DMS153 treated with DMSO at 0.1 percent for 48 hours (cell line): ENCODE measurements around the gene ADRB2.
"Not testable (repeated sequence)": the region's sequence is repeated elsewhere in the genome, so short reads cannot be mapped to it uniquely, and the experiment has no call there.

ENCODE experiments used
- DNase-seq: peaks from one replicate; lab custom pipeline; 2025; ENCODE audit not compliant: unreplicated experiment; lab: John Stamatoyannopoulos, UW

ADRB2 gene

GRCh38 chr5:148826053-148826738 lies at the start of gene ADRB2:
TSS of gene ADRB2 (plus strand) at chr5:148826611. CDS start at chr5:148826832, 221 bp downstream.
- peak; percentile 18 for DNase-seq

GRCh38 chr5:148776780-148777179 lies 49.6 kb upstream of the ADRB2 start:
- DNase-seq = no peak

- DNase-seq = no peak
Measured at GRCh38 chr5:148778882-148779281, 47.5 kb upstream of the ADRB2 start.

GRCh38 chr5:148780711-148781110 lies 45.7 kb upstream of the ADRB2 start:
- no peak for DNase-seq

GRCh38 chr5:148781766-148782165 lies 44.6 kb upstream of the ADRB2 start:
- no peak for DNase-seq

DNA sequence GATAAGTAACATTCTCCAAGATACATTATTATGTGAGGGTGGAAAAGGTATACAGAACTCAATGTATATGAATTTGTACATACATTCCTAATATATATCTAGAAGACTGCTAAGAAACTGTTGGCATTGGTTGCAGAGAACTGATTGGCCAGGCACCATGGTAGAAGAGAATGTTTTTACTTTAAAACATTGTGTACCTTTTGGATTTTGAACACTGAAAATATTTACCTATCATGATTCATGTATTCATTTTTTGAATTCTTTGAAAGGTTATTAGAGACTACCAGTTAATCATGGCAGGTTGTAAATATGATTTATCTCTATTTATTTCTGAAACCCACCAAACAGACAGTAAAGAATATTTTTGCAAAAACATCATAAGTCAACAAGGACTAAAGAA lies 41.2 kb upstream of the ADRB2 start:
- DNase-seq = no peak

DNA sequence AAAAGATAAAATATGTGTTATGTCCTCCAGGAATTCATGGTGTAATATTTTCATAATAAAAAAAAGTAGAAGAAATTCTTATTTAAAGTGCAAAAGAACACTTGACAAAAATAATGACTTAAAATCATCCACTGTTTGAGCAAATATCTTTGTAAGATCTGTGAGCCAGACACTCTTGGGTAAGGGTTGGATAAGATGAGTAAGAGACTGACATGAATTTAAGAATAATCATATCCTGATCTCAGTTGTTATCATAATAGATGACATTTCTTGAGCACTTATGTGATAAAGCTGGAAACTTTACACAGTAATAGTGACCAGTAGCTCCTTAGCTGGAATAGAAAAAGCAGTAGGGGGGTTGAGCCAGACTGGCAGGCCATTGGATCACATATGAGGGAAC lies 40.0 kb upstream of the ADRB2 start:
- no peak for DNase-seq

GRCh38 chr5:148788636-148789035 lies 37.8 kb upstream of the ADRB2 start:
- DNase-seq = no peak

DNA sequence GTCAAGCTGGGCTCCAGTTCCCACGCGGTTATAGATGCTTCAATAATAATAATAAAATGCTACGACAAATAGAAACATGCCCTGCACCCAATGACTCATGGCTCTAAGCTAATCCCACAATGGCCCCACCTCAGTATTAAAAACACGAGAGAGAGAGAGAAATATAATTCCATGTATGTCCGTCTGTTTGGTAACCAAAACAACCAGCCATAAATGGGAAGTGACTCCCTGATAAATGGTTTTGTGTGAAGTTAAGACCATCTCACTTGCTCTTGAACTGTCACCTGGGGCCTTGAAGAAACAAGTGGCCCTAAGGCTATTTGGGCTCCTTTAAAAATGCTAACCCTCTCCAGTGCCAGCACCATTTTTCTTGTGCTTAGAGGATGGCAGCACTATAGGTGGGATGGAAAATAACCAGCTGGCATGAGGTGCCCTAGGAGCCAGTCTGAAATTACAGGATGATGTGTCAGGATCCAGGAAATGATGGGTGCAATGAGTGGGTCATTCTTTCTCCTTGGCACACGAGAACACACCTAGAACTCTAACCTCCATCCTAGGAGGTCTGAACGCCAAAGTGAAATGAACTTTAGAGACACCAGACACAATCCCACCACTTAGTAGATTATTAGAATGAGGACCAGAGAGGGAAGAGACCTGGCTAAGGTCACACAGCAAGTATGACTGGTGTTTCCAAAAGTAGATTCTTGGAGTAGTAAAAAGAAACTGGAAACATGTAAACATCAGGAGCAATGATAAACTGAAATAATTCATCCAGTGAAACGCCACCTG lies 35.7 kb upstream of the ADRB2 start:
- DNase-seq = no peak

DNA sequence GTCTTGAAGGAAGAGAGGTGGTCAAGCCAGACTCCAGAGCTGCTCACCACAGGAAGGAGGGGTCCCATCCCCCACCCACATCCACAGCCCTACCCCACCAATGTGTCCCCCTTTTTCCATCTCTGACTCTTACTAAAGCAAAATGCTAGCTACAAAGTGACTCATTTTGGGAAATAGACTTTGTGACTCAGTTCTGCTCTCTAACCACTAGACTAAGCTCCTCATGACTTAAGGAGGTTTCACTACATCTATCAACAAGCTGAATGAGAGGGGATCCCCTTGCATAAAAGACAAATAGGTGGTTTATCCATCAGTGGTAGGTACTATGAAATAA lies 35.1 kb upstream of the ADRB2 start:
- no peak for DNase-seq

DNA sequence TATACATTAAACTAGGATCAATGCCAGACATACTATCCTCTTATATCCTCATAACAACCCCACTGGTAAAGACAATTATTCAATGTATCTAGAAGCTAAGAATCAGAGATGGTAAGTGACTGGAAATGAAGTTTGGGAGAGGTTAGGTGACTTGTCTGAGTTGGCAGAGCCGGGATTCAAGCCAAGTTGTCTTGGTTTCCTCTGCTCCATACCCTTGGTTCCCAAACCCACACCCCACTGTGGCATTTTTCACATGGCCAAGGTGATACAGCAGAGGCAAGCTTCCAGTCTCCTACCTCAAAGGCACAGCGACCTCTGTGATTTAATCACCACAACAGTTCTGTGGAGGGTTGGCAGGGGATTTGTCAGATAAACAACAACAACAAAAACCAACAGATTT lies 34.7 kb upstream of the ADRB2 start:
- DNase-seq = no peak

DNA sequence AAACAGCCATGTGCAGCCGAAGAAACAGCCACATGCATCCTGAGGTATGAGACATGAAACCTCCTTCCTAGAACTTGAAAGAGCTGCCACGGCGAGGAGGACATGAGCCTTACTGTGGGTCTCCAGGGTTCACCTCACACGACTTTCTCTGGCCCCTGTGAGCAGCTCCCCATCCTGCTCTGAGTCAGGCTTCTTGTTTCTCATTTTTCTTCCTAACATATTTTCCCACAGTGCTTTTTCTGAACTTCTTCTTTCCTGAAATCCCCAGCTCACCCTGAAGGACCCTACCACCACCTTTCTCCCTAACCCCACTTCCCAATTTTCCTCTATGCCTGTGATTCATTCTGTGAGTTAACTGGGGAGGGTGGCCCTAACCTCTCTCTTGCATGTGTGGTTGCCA lies 33.7 kb upstream of the ADRB2 start:
- DNase-seq = no peak

GRCh38 chr5:148793261-148793660 lies 33.1 kb upstream of the ADRB2 start:
- no peak for DNase-seq

GRCh38 chr5:148794275-148794674 lies 32.1 kb upstream of the ADRB2 start:
- DNase-seq = no peak

- no peak for DNase-seq
Measured at GRCh38 chr5:148794729-148795561, 31.5 kb upstream of the ADRB2 start.

DNA sequence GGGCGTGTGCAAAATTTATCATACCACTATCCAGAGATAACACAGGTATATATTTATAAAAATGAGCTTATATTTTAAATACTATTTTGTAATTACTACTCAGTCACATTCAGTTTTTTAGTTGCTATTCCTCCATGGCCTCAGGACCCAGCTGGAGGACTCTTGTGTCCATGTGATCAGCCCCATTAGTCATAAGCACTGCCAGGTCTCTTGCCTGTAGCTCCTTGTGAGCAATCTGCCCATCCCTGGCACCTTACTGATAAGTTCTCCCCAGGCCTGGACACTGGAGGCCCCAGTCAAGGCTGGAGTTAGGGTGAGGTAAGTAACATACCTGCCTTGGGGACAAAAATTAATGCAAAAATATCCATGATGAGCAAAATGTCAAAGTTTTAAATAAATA lies 29.5 kb upstream of the ADRB2 start:
- no peak for DNase-seq

DNA sequence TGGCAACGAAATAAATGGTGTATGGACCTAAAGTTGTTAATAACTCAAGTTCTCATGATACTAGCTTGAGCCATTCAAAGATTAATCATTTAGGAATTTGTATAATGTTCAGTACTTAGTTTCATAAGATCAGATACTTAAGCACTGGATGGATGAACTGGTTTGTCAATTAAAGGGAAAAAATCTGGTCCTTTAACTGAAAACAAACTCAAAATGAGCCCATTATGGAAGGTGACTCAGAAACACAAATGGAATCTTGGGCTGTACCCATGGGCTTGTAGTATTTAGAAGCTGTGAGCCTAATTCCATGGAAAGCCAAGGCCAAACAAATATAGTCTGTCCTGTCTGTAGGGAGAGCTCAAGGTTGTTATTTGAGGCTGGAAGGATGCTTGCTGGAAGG lies 27.6 kb upstream of the ADRB2 start:
- no peak for DNase-seq

DNA sequence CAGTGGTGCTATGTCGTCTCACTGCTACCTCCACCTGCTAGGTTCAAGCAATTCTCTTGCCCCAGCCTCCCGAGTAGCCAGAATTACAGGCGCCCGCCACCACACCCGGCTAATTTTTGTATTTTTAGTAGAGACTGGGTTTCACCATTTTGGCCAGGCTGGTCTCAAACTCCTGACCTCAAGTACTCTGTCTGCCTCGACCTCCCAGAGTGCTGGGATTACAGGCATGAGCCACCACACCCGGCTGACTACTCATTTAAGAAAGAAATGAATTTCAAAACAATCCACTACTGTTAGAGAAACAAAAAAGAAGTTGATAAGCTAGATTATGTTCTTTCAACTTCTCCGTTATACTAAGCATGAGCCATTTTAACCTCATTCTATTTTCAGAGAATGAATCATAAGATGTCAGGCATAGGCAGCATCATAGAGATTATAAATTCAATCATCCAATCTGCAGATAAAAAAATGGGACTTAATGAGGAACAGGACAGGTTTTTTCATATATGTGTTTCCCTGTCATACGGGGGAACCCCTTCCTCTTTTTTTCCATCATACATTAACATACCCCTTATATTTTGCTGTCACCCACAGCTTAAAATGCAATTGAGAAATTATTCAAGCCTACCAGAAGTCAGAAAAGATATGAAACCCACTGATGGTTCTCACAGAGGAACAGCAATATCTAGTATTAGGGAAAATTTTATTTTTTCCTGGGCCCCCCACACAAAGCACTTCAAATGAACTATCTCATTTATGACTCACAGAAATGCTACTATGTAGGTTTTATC lies 26.5 kb upstream of the ADRB2 start:
- no peak for DNase-seq

- DNase-seq = no peak
Measured at GRCh38 chr5:148801682-148802276, 24.6 kb upstream of the ADRB2 start.

DNA sequence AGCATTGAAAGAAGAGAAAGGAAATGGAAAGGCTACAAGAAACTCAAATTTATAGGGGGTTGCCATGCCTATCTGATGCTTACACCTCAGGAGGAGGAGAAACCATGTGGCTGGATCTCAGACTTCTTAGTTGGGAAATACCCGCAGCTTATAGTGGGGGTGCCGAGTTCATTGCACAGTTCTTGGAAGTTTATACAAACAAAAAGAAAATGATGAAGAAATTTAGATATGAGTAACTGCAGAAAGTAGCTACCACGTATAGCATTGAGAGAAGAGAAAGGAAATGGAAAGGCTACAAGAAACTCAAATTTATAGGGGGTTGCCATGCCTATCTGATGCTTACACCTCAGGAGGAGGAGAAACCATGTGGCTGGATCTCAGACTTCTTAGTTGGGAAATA lies 23.0 kb upstream of the ADRB2 start:
- DNase-seq = not testable (repeated sequence)

GRCh38 chr5:148804393-148804792 lies 22.0 kb upstream of the ADRB2 start:
- no peak for DNase-seq
